ENCODE measurements around the gene MTMR10.

The MTMR10 gene

DNA sequence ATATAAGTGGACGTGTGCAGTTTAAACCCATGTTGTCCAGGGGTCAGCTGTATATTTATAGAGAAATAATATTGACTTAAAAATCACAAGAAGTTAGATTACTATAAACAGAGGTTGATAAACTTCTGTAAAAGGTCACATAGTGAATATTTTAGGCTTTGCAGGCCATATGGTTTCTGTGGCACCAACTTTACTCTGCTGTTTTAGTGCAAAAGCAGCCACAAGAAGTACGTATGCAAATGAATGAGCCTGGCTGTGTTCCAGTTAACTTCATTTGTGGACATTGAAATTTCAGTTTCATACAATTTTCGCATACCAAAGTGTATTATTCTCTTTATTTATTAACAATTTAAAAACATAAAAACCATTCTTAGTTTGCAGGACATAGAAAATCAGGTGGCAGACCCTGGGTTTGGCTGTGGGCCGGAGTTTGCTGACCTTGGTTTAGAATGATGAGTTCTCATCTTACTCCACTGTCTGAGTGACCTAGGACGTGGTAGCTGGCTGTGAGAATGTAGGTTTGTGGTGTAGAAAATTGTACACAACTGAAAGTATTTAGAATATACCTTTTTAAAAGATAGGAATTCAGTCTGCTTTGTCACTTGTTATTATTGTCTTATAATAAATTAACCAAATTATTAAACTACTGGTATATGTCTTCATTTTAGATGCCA lies 71.4 kb downstream of the MTMR10 start:
- no peak for DNase-seq

DNA sequence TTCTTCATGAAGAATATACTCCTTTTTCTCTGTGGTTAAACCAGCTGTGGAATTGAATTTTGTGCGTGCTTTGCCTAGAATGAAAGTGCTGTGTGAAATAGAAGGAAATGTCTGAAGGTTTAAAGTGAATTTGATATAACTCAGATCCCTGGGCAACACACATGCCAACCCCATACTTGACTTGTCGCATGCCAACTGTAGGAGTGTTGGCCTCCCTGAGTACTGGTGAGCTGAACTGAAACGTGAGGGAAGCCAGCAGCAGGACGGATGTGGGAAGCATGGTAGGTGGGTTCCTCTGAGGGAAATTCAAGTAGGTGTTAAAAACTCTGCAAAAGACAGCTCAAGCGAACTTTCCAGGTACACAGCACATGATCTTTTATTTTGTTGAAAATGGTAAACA lies 73.1 kb downstream of the MTMR10 start:
- DNase-seq, result no peak

DNA sequence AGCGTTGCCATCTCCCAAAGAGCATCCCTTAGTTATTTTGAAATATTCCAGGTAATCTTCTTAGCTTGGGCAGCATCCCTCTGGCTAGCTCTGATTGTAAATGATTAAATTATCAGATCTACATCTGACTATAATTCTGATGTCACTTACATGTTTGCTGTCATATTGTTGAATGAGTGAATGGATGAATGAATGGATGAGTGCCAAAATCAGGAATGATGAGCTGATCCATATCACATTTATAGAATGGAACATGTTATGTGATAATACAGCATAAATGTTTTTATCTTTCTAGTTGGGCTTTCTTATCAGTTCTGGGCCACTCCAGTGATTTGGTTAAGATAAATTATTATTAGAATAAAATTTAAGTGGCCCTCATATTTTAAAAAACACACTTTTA lies 73.8 kb downstream of the MTMR10 start:
- DNase-seq, result no peak

DNA sequence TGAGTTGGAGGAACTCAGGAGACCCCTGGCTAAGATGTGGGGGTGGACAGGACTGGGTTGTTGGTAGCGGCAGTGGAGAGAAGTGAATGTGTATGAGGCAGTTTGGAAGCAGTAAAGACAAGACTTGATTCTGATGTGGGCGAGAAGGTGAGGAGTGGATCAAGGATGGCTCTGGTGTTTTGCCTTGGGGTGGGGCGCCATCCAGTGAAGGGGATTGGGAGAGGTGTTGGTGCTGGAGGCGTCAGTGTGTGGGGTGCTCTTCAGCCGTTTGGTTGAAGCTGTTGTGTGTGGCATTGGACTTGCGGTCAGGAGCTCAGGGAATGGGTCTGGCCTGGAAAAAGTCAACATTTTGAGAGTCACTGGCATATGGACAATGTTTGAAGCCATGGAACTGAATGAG lies 74.4 kb downstream of the MTMR10 start:
- no peak for DNase-seq

DNA sequence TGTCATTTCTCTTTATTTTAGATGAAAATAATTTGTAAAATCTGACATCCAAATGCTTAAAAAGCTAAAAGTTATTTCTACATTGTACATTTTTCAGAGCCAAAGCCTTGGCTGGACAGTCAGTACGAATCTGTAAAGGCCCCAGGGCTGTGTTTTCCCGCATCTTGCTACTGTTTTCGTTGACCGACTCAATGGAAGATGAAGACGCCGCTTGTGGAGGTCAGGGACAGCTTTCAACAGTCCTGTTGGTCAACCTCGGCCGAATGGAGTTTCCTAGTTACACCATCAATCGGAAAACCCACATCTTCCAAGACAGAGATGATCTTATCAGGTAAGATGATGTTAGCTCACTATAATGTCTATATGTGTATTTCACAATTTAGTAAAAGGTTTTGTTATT lies 77.7 kb downstream of the MTMR10 start:
- DNase-seq, result no peak

DNA sequence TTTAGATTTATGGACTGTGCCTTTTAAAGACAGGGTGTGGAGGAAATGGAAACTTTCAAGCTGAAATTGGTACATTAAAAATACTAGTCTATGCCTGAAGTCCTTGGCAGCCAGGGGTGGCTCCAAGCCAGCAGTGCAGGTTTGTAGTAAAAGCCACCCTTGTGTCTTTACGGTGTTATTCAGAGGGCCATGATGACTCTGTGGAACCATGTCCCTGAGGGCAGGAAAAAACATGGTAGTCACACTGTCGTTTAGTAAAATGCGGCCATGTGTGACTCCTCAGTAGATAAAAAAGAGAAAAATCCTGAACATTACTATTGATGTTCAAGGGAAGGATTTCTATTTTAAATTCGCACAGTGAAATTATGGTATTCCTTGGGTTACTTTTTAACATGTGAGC lies 85.1 kb downstream of the MTMR10 start:
- DNase-seq, result no peak

DNA sequence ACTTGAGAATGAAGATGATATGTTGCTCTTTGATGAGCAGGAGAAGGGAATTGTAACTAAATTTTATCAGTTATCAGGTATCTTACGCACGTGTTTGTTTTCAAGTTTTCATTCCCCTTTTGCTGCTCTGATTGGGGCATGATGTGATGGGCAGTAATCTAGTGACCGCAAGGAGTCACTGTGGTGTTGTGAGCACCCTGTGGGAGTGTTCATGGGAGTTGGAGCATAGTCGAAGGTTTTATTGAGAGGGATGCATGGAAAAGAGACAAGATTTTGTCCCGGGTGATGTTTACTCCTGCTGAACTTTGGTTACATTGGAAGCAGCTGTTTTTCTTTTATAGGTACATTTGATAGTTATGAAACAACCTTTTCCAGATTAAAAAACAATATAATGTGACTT lies 85.6 kb downstream of the MTMR10 start:
- no peak for DNase-seq

DNA sequence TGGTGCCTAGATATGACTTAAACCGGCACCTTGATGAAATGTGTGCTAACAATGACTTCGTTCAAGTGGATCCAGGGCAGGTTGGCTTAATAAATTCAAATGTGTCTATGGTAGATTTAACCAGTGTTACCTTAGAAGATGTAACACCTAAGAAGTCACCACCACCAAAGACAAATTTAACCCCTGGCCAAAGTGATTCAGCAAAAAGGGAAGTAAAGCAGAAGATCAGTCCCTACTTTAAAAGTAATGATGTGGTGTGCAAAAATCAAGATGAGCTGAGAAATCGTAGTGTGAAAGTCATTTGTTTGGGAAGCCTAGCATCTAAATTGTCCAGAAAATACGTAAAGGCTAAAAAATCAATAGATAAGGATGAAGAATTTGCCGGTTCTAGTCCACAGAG lies 86.6 kb downstream of the MTMR10 start:
- DNase-seq, result no peak

DNA sequence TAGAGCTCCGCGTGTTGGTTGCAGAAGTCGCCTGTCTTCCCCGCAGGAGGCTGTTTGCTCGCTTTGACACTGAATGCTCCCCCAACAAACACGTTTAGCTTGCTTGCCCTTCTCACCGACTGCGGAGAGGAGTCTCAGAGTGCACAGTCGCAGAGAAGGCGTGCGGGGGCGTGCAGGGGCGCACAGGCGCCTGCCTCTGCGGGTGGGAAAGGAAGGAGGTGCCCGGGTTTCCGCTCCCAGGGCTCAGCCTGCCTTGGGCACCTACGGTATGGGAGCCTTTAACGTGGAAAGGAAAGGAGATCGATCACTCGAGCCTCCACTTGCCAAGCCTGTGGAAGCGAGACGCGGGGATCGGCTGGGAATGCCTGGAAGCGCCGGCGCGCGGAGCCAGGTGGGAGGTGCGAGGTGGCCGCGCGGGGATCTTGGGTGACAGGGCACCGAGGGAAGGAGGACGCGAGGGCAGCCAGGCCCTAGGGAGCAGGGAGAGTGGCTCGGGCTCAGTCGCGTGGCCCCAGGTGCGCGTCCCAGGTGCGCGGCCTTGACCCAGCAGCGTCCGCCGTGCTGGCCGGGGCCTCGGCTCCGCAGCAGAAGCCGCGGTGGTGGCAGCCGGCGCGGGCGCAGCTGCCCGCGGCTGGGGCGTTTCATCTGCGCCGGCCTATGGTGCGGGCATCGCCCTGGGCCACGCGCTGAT lies 87.8 kb downstream of the MTMR10 start, which contains the start of gene FAN1:
FAN1 (plus strand) TSS at position 419 of the 691 bp plus-strand sequence. CDS start 749 bp downstream, outside the sequence.
- DNase-seq, result peak; percentile 82

DNA sequence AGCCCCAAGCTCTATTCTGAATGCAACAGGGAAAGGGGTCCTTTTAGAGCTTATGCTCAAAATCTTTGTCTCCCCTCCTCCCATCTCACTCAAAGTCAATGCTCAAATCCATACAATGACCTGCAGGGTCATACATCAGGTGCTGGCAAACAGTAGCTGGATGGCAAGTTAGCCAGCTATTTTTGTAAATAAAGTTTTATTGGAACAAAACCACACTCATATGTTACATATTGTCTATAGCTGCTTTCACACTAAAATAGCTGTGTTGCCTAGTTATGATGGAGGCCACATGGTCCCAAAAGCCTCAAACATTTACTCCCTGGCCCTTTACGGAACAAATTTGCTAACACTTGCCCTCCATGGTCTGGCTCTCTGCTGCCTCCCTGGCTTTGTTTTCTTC lies 89.5 kb downstream of the MTMR10 start:
- no peak for DNase-seq

DNA sequence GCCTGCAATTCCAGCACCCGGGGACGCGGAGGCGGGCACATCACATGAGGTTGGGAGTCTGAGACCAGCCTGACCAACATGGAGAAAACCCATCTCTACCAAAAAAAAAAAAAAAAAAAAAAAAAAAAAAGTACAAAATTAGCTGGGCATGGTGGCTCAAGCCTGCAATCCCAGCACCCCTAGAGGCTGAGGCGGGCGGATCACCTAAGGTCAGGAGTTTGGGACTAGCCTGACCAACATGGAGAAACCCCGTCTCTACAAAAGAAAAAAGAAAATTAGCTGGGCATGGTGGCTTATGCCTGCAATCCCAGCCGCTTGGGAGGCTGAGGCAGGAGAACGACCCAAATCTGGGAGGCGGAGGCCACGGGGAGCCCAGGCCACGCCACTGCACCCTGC lies 95.2 kb downstream of the MTMR10 start:
- DNase-seq, result no peak

DNA sequence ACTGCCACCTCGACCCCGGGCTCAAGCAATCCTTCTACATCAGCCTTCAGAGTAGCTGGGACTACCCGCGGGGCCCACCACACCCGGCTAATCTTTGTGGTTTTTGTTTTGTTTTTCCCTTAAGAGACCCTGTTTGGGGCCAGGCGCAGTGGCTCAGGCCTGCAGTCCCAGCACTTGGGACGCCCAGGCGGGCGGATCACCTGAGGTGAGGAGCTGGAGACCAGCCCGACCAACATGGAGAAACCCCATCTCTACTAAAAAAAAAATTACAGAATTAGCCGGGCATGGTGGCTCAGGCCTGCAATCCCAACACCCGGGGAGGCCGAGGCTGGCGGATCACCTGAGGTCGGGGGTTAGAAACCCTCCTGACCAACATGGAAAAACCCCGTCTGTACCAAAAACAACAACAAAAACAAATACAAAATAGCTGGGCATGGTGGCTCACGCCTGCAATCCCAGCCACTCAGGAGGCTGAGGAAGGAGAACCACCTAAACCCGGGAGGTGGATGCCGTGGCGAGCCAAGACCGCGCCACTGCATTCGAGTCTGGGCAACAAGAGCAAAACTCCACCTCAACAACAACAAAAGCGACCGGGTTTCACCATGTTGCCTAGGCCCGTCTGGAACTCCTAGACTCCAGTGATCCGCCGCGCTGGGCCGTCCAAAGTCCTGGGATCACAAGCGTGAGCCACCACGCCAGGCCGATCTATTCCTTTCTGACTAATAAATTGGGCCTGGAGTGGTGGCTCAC lies 95.8 kb downstream of the MTMR10 start:
- DNase-seq, result no peak

DNA sequence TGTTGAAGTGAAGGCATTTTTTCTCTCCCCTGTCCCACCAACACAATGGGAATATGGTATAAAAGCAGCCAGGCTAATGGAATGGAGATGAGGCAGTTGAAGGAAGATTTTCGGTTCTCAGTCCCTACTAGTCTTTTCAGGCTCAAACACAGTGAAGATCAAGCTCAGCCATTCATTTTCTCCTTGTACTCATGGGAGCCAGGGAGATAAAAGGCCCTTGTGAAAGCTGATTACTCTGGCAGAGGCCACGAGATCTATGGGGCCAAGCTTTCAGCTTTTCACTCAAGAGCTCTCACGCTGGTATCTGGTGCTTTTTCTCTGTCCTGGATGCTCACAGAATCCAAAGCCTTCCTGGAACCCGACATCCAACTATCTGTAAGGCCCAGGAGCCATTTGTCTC lies 102.2 kb downstream of the MTMR10 start:
- DNase-seq, result no peak

All from RPMI8226 (cell line).